A673 (cell line): ENCODE data around the gene SLC27A4. TPM values are rescaled to one million over a fixed set of nuclear protein-coding genes. Genes with fewer than 3 reads are reported as not detected.

ENCODE experiments used
- BruUV-seq: library from RNA; stranded (reverse); fragments of 400-500 nt; replicated peaks from 2 replicates; lab custom pipeline; 2021; lab: Mats Ljungman, UMichigan
- CTCF ChIA-PET: fragments of 300-600 bp; sonication (Branson Sonifier 250); formaldehyde crosslinking; loops from one replicate; lab custom pipeline; 2022; ENCODE audit warnings: antibody characterized with exemption; lab: Charles Lee
- POLR2A ChIA-PET: fragments of 300-600 bp; sonication (Branson Sonifier 250); formaldehyde crosslinking; loops from one replicate; lab custom pipeline; 2022; ENCODE audit warnings: antibody characterized with exemption; ENCODE audit not compliant: low non-redundant PET; lab: Charles Lee
- DNase-seq: peaks from one replicate; pipeline ENCODE4 v3.0.0-alpha.2; 2015; ENCODE audit warnings: low spot score
- H3K27ac ChIP-seq: fragments of 200-600 bp; sonication (generic); 2 replicates; pipeline ENCODE4 v1.5.1; 2016; ENCODE audit warnings: mixed run types, low read depth, mild to moderate bottlenecking, mixed read lengths, antibody characterized with exemption, low read length; ENCODE audit not compliant: poor library complexity, severe bottlenecking
- H3K27me3 ChIP-seq: fragments of 200-600 bp; sonication (generic); replicated peaks from 2 replicates; pipeline ENCODE4 v1.6.1; 2017; ENCODE audit warnings: mixed run types, low read depth, mild to moderate bottlenecking, mixed read lengths, antibody characterized with exemption, low read length; ENCODE audit not compliant: insufficient read depth, poor library complexity
- H3K36me3 ChIP-seq: fragments of 200-600 bp; sonication (generic); 2 replicates; pipeline ENCODE4 v1.6.1; 2016; ENCODE audit warnings: mixed run types, mild to moderate bottlenecking, mixed read lengths, antibody characterized with exemption, low read length; ENCODE audit not compliant: insufficient read depth, poor library complexity, severe bottlenecking
- H3K4me1 ChIP-seq: fragments of 200-600 bp; sonication (generic); 2 replicates; pipeline ENCODE4 v1.6.1; 2017; ENCODE audit warnings: mixed run types, mild to moderate bottlenecking, mixed read lengths, antibody characterized with exemption, low read length; ENCODE audit not compliant: insufficient read depth, poor library complexity, severe bottlenecking
- H3K4me3 ChIP-seq: fragments of 200-600 bp; sonication (generic); 2 replicates; pipeline ENCODE4 v1.5.1; 2016; ENCODE audit warnings: low read depth, mixed run types, mild to moderate bottlenecking, mixed read lengths, low read length; ENCODE audit not compliant: poor library complexity, severe bottlenecking
- H3K9me3 ChIP-seq: fragments of 200-600 bp; sonication (generic); 2 replicates; pipeline ENCODE4 v1.6.1; 2016; ENCODE audit warnings: mixed run types, low read depth, mild to moderate bottlenecking, mixed read lengths, antibody characterized with exemption, low read length; ENCODE audit not compliant: poor library complexity, severe bottlenecking
- CTCF ChIP-seq: fragments of 300-800, 200-600 bp; sonication (generic); conservative IDR thresholded peaks from 2 replicates; pipeline ENCODE4 v1.5.1; 2017; ENCODE audit warnings: low read depth, mild to moderate bottlenecking, antibody characterized with exemption, low read length, moderate library complexity, mixed read lengths
- EZH2 ChIP-seq: fragments of 200-600 bp; sonication (generic); IDR thresholded peaks from 2 replicates; pipeline ENCODE4 v1.6.1; 2017; ENCODE audit warnings: borderline replicate concordance, low read depth, mild to moderate bottlenecking, mixed read lengths, antibody characterized with exemption, low read length; ENCODE audit not compliant: poor library complexity, severe bottlenecking
- intact Hi-C: fragments of 100-400 bp; cut with micrococcal nuclease; formaldehyde crosslinking; loops from one replicate; pipeline ENCODE4 v1.10.0; 2022; ENCODE audit not compliant: unreplicated experiment
- total RNA-seq: library from RNA; stranded (reverse); gene quantifications from 2 replicates; pipeline ENCODE4 v1.2.3, GENCODE V29; 2021

The SLC27A4 gene
- total RNA-seq, 1 experiment from 2014 or later: 39.1 TPM

GRCh38 chr9:128360826-128361225, 20.5 kb downstream of the SLC27A4 start:
- no peaks in the 10 kb centered on the region for H3K27me3 ChIP-seq
- H3K27ac ChIP-seq: no peak overlapping the region
- BruUV-seq: no TSS peak
- intact Hi-C loops: no loop called here
- ChIA-PET POLR2A (no interaction called here), CTCF (interaction anchor here (0.7 kb wide), 1 partner anchor 19 kb away, joined by 5 read pairs; no protein-coding TSS in a partner anchor)
- TF ChIP-seq CTCF (no peak), EZH2 (no peak)
- H3K4me1 ChIP-seq: peaks cover 24% of the 10 kb centered on the region
- DNase-seq: no peak
- no peaks in the 10 kb centered on the region for H3K9me3 ChIP-seq
- peaks cover 4% of the 10 kb centered on the region for H3K36me3 ChIP-seq
- no peak overlapping the region for H3K4me3 ChIP-seq

- POLR2A ChIA-PET: interaction anchor here (0.7 kb wide), 1 partner anchor 58 kb away, joined by 3 read pairs; no protein-coding TSS in a partner anchor
- intact Hi-C loops: no loop called here
- no peak for DNase-seq
- peak overlapping the region; percentile 36 for H3K4me3 ChIP-seq
- no peaks in the 10 kb centered on the region for H3K36me3 ChIP-seq
- no peaks in the 10 kb centered on the region for H3K9me3 ChIP-seq
- TF ChIP-seq CTCF (no peak), EZH2 (no peak)
- no TSS peak for BruUV-seq
- CTCF ChIA-PET: interaction anchor here (0.6 to 1.8 kb wide), 9 partner anchors 10 to 363 kb away, joined by 3 to 27 read pairs (median 5); partner anchors contain the start of genes URM1 and ZDHHC12
- H3K4me1 ChIP-seq: peaks cover 24% of the 10 kb centered on the region
- no peaks in the 10 kb centered on the region for H3K27me3 ChIP-seq
- no peak overlapping the region for H3K27ac ChIP-seq
Measured at GRCh38 chr9:128361296-128361985, 21.1 kb downstream of the SLC27A4 start.

DNA sequence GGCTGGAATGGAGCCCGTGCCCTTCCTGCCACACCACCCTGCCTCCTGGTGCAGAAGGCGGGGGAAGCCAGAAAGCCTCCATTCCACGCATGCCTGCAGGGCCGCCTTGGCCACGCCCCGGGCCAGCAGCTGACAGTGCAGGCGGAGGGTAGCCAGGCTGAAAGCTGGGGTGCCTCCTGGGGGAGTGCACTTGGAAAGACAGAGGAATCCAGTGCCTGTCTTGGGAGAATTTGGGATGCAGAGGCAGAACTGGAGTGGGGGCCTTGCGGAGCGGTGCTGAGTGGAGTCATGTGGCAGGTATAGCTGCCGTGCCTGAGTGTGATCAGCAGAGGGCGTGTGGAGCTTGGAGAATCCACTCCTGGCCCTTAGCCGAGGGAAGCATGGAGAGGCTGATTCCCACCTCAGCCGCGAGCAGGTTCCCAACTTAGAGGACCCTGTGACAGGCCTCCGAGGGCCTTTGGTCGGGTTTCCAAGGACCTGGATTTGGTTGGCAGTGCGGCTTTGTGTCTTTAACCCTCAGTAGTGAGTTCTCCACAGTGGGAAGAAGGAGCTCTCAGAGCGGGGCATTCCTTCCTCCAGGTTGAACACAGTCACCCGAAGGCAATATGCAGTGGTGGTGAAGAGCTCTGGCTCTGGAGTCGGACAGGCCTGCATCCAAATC, 21.8 kb downstream of the SLC27A4 start:
- ChIA-PET CTCF (interaction anchor here (0.5 to 1.8 kb wide), 9 partner anchors 9 to 232 kb away, joined by 3 to 27 read pairs (median 5); partner anchors contain the start of genes CERCAM and URM1), POLR2A (interaction anchor here (0.5 to 0.7 kb wide), 3 partner anchors 9 to 77 kb away, joined by 3 to 14 read pairs (median 3); partner anchors contain the start of gene URM1)
- intact Hi-C loops: loop anchor here (1.0 kb wide), 1 partner anchor 50 kb away; no protein-coding TSS in a partner anchor
- peak; percentile 90 for DNase-seq
- Histone ChIP-seq H3K36me3 (no peaks in the 10 kb centered on the region), H3K4me1 (peaks cover 24% of the 10 kb centered on the region), H3K27me3 (no peaks in the 10 kb centered on the region), H3K4me3 (peak overlapping the region; percentile 36), H3K27ac (no peak overlapping the region), H3K9me3 (no peaks in the 10 kb centered on the region)
- TF ChIP-seq EZH2 (no peak), CTCF (peak; percentile 95)
- no TSS peak for BruUV-seq
